ENCODE data around the gene CCDC152.
"Not testable (repeated sequence)": the region's sequence is repeated elsewhere in the genome, so short reads cannot be mapped to it uniquely, and the experiment has no call there.

CCDC152 gene

GRCh38 chr5:42837601-42838000 is 81.0 kb downstream of the CCDC152 start:
- H3K9ac ChIP-seq (ENCODE audit: low read depth, low read length), result no peak overlapping the region
- H3K9me3 ChIP-seq (ENCODE audit: control insufficient read depth, insufficient read depth, low read length), result no peaks in the 10 kb centered on the region

GRCh38 chr5:42839196-42839595 is 82.6 kb downstream of the CCDC152 start:
- H3K27ac ChIP-seq (ENCODE audit: low read depth, low read length), result no peak overlapping the region
- no peak overlapping the region for H3K4me3 ChIP-seq (ENCODE audit: low read depth, low read length)
- no peak overlapping the region for H3K9ac ChIP-seq (ENCODE audit: low read depth, low read length)
- H3K4me1 ChIP-seq (ENCODE audit: control insufficient read depth, insufficient read depth, low read length), result no peaks in the 10 kb centered on the region
- no peaks in the 10 kb centered on the region for H3K9me3 ChIP-seq (ENCODE audit: control insufficient read depth, insufficient read depth, low read length)
- H3K27me3 ChIP-seq (ENCODE audit: control insufficient read depth, insufficient read depth, low read length), result no peaks in the 10 kb centered on the region
- H3K36me3 ChIP-seq (ENCODE audit: control insufficient read depth, insufficient read depth, low read length), result no peaks in the 10 kb centered on the region

More at GRCh38 chr5:42837601-42838000, 81.0 kb downstream of the CCDC152 start:
- Histone ChIP-seq H3K36me3 (ENCODE audit: control insufficient read depth, insufficient read depth, low read length) (no peaks in the 10 kb centered on the region), H3K4me3 (ENCODE audit: low read depth, low read length) (no peak overlapping the region), H3K27me3 (ENCODE audit: control insufficient read depth, insufficient read depth, low read length) (no peaks in the 10 kb centered on the region), H3K27ac (ENCODE audit: low read depth, low read length) (no peak overlapping the region), H3K4me1 (ENCODE audit: control insufficient read depth, insufficient read depth, low read length) (no peaks in the 10 kb centered on the region)

DNA sequence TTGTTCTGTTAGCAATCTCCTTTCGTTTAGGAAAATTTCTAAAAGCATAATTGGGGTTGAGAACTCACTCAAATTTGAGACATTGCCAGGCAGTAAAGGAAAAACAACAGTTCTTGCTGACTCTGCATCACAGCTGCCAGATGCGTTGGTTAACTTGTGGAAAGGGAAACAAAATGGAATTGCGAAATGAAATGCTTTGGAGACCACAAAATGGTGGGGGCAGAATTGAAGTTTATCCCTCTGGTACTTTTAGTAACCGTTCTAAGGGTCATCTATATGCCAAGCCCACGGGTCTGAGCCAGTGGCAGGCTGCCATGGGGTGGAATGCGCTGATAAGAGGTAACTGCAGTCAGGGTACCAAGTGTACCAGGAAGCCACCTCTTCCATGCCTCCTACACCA is 83.7 kb downstream of the CCDC152 start:
- Histone ChIP-seq H3K4me1 (ENCODE audit: control insufficient read depth, insufficient read depth, low read length) (no peaks in the 10 kb centered on the region), H3K9me3 (ENCODE audit: control insufficient read depth, insufficient read depth, low read length) (no peaks in the 10 kb centered on the region), H3K4me3 (ENCODE audit: low read depth, low read length) (no peak overlapping the region), H3K9ac (ENCODE audit: low read depth, low read length) (no peak overlapping the region), H3K27ac (ENCODE audit: low read depth, low read length) (no peak overlapping the region), H3K36me3 (ENCODE audit: control insufficient read depth, insufficient read depth, low read length) (no peaks in the 10 kb centered on the region), H3K27me3 (ENCODE audit: control insufficient read depth, insufficient read depth, low read length) (no peaks in the 10 kb centered on the region)

DNA sequence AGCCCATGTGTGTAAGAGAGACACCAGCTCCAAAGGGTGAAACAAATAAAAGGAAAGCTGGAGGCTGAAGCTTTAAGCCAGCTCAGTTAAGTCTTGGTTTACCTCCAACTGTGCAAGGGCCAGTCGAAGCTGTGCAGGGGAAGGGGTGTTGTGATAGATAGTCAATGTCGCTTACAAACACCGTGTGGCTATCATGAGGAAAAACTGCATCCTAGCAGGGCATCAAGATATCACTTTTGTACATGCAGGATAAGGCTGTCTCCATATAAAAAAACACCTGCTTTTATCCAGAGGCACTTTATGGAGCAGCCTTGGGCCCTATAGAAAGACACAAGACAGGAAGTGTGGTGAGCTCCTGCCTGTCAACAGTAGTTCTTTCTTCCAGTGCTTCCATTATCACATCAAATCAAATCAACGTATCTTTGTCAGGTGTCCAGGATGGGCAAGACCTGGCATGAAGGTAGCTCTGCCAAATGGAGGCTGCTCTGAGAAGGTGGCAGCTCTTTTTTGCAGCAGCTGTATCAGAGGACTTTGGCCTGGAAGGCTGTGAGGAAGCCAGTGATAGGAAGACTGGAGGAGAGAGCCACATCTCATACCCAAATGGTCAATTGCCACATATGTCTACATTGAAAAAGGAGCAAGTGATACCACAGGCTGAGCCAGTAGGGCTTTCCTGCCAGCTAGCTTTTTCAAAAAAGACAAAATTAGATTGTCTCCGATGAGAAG is 84.4 kb downstream of the CCDC152 start:
- H3K36me3 ChIP-seq (ENCODE audit: control insufficient read depth, insufficient read depth, low read length), result no peaks in the 10 kb centered on the region
- H3K4me1 ChIP-seq (ENCODE audit: control insufficient read depth, insufficient read depth, low read length), result no peaks in the 10 kb centered on the region
- H3K9ac ChIP-seq (ENCODE audit: low read depth, low read length), result no peak overlapping the region
- no peak overlapping the region for H3K4me3 ChIP-seq (ENCODE audit: low read depth, low read length)
- H3K27ac ChIP-seq (ENCODE audit: low read depth, low read length), result no peak overlapping the region
- no peaks in the 10 kb centered on the region for H3K9me3 ChIP-seq (ENCODE audit: control insufficient read depth, insufficient read depth, low read length)
- no peaks in the 10 kb centered on the region for H3K27me3 ChIP-seq (ENCODE audit: control insufficient read depth, insufficient read depth, low read length)

GRCh38 chr5:42842921-42843641 is 86.5 kb downstream of the CCDC152 start:
- H3K4me1 ChIP-seq (ENCODE audit: control insufficient read depth, insufficient read depth, low read length), result no peaks in the 10 kb centered on the region
- no peak overlapping the region for H3K9ac ChIP-seq (ENCODE audit: low read depth, low read length)
- no peaks in the 10 kb centered on the region for H3K9me3 ChIP-seq (ENCODE audit: control insufficient read depth, insufficient read depth, low read length)
- H3K27ac ChIP-seq (ENCODE audit: low read depth, low read length), result no peak overlapping the region
- H3K4me3 ChIP-seq (ENCODE audit: low read depth, low read length), result no peak overlapping the region
- no peaks in the 10 kb centered on the region for H3K36me3 ChIP-seq (ENCODE audit: control insufficient read depth, insufficient read depth, low read length)
- H3K27me3 ChIP-seq (ENCODE audit: control insufficient read depth, insufficient read depth, low read length), result no peaks in the 10 kb centered on the region

- Histone ChIP-seq H3K9me3 (ENCODE audit: control insufficient read depth, insufficient read depth, low read length) (no peaks in the 10 kb centered on the region), H3K9ac (ENCODE audit: low read depth, low read length) (no peak overlapping the region), H3K4me1 (ENCODE audit: control insufficient read depth, insufficient read depth, low read length) (no peaks in the 10 kb centered on the region), H3K27me3 (ENCODE audit: control insufficient read depth, insufficient read depth, low read length) (no peaks in the 10 kb centered on the region), H3K27ac (ENCODE audit: low read depth, low read length) (no peak overlapping the region), H3K4me3 (ENCODE audit: low read depth, low read length) (no peak overlapping the region), H3K36me3 (ENCODE audit: control insufficient read depth, insufficient read depth, low read length) (no peaks in the 10 kb centered on the region)
These were observed 87.2 kb downstream of the CCDC152 start for GRCh38 chr5:42843675-42844292.

DNA sequence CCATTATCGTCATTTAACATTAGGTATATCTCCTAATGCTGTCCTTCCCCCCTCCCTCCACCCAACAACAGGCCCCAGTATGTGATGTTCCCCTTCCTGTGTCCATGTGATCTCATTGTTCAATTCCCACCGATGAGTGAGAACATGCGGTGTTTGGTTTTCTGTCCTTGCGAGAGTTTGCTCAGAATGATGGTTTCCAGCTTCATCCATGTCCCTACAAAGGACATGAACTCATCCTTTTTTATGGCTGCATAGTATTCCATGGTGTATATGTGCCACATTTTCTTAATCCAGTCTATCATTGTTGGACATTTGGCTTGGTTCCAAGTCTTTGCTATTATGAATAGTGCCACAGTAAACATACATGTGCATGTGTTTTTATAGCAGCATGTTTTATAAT is 87.8 kb downstream of the CCDC152 start:
- not testable (repeated sequence) for H3K27ac ChIP-seq (ENCODE audit: low read depth, low read length); H3K4me3 ChIP-seq (ENCODE audit: low read depth, low read length); H3K4me1 ChIP-seq (ENCODE audit: control insufficient read depth, insufficient read depth, low read length); H3K9ac ChIP-seq (ENCODE audit: low read depth, low read length); H3K9me3 ChIP-seq (ENCODE audit: control insufficient read depth, insufficient read depth, low read length); H3K27me3 ChIP-seq (ENCODE audit: control insufficient read depth, insufficient read depth, low read length); H3K36me3 ChIP-seq (ENCODE audit: control insufficient read depth, insufficient read depth, low read length)

GRCh38 chr5:42848545-42848944 is 91.9 kb downstream of the CCDC152 start:
- H3K27me3 ChIP-seq (ENCODE audit: control insufficient read depth, insufficient read depth, low read length), result no peaks in the 10 kb centered on the region
- no peak overlapping the region for H3K4me3 ChIP-seq (ENCODE audit: low read depth, low read length)
- no peak overlapping the region for H3K27ac ChIP-seq (ENCODE audit: low read depth, low read length)
- no peak overlapping the region for H3K9ac ChIP-seq (ENCODE audit: low read depth, low read length)
- no peaks in the 10 kb centered on the region for H3K36me3 ChIP-seq (ENCODE audit: control insufficient read depth, insufficient read depth, low read length)
- no peaks in the 10 kb centered on the region for H3K9me3 ChIP-seq (ENCODE audit: control insufficient read depth, insufficient read depth, low read length)
- no peaks in the 10 kb centered on the region for H3K4me1 ChIP-seq (ENCODE audit: control insufficient read depth, insufficient read depth, low read length)

DNA sequence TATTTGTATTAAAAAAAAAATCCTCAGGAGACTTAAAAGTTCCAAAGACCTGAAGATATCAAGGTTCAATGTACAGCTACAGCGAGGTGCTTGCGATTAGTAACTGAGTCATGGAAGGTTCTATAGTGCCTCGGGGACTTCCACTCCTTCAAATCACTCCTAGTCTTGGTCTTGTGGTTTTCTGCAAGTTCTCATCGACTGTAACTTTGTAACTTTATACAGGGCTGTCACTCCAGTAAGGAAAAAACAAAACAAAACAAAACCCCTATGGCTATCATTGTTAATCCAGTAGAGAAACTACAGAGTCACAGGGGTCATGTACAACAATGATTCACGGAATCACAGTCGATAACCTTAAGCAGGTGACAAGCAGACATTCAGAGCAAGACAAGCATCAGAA is 94.9 kb downstream of the CCDC152 start:
- H3K36me3 ChIP-seq (ENCODE audit: control insufficient read depth, insufficient read depth, low read length), result no peaks in the 10 kb centered on the region
- H3K9me3 ChIP-seq (ENCODE audit: control insufficient read depth, insufficient read depth, low read length), result no peaks in the 10 kb centered on the region
- H3K27ac ChIP-seq (ENCODE audit: low read depth, low read length), result no peak overlapping the region
- H3K27me3 ChIP-seq (ENCODE audit: control insufficient read depth, insufficient read depth, low read length), result no peaks in the 10 kb centered on the region
- no peak overlapping the region for H3K4me3 ChIP-seq (ENCODE audit: low read depth, low read length)
- no peak overlapping the region for H3K9ac ChIP-seq (ENCODE audit: low read depth, low read length)
- H3K4me1 ChIP-seq (ENCODE audit: control insufficient read depth, insufficient read depth, low read length), result no peaks in the 10 kb centered on the region
